GM12872 (cell line): ENCODE data around the gene NUPR1.

Source experiments
- CTCF ChIP-seq: IDR thresholded peaks from 3 replicates; pipeline ENCODE4 v1.5.1; 2011; ENCODE audit warnings: low read depth, mild to moderate bottlenecking, low read length, moderate library complexity; ENCODE audit not compliant: insufficient read depth

NUPR1 gene

GRCh38 chr16:28503470-28504259 is 35.1 kb downstream of the NUPR1 start:
- TF ChIP-seq CTCF: no peak

GRCh38 chr16:28502290-28502689 is 36.5 kb downstream of the NUPR1 start:
- TF ChIP-seq CTCF: no peak

- TF ChIP-seq CTCF: no peak
Observed at GRCh38 chr16:28501258-28502232, 37.2 kb downstream of the NUPR1 start.

- no peak for TF ChIP-seq CTCF
Observed at GRCh38 chr16:28499854-28500253, 38.9 kb downstream of the NUPR1 start.

- TF ChIP-seq CTCF: no peak
Observed at GRCh38 chr16:28498666-28499381, 40.0 kb downstream of the NUPR1 start.

GRCh38 chr16:28497861-28498599 is 40.7 kb downstream of the NUPR1 start:
- TF ChIP-seq CTCF: no peak
